OCI-LY7 (cell line): ENCODE measurements around the gene EGFR. TPM values are rescaled to one million over a fixed set of nuclear protein-coding genes. Genes with fewer than 3 reads are reported as not detected.

Experiments used
- BruUV-seq: library from RNA; stranded (reverse); fragments of 400-500 nt; replicated peaks from 2 replicates; lab custom pipeline; 2021; lab: Mats Ljungman, UMichigan
- CTCF ChIA-PET: fragments of 300-600 bp; sonication (Branson Sonifier 250); formaldehyde crosslinking; loops from one replicate; lab custom pipeline; 2022; ENCODE audit warnings: antibody characterized with exemption; ENCODE audit not compliant: unreplicated experiment; lab: Charles Lee
- POLR2A ChIA-PET: fragments of 300-600 bp; sonication (Branson Sonifier 250); formaldehyde crosslinking; loops from one replicate; lab custom pipeline; 2022; ENCODE audit warnings: antibody characterized with exemption; lab: Charles Lee
- DNase-seq: peaks from one replicate; pipeline ENCODE4 v3.0.0-alpha.2; 2015; ENCODE audit warnings: low spot score
- H2AFZ ChIP-seq: fragments of 200-600 bp; sonication (generic), shearing (Covaris generic); 2 replicates; pipeline ENCODE4 v1.6.1; 2014; ENCODE audit warnings: mild to moderate bottlenecking, antibody characterized with exemption, low read length, moderate library complexity
- H3K27ac ChIP-seq: fragments of 200-600 bp; sonication (generic); 2 replicates; pipeline ENCODE4 v1.5.1; 2014; ENCODE audit warnings: mixed run types, low read depth, mild to moderate bottlenecking, moderate library complexity, low read length, inconsistent platforms; ENCODE audit not compliant: poor library complexity, severe bottlenecking
- H3K36me3 ChIP-seq: fragments of 200-600 bp; sonication (generic); 2 replicates; pipeline ENCODE4 v1.6.1; 2014; ENCODE audit warnings: mild to moderate bottlenecking, antibody characterized with exemption, low read length, moderate library complexity, mixed read lengths; ENCODE audit not compliant: insufficient read depth
- H3K4me1 ChIP-seq: fragments of 200-600 bp; sonication (generic); 2 replicates; pipeline ENCODE4 v1.5.1; 2014; ENCODE audit warnings: mild to moderate bottlenecking, low read length; ENCODE audit not compliant: insufficient read depth, poor library complexity, severe bottlenecking
- H3K4me2 ChIP-seq: fragments of 200-600 bp; sonication (generic); 2 replicates; pipeline ENCODE4 v1.6.1; 2014; ENCODE audit warnings: mild to moderate bottlenecking, low read length
- H3K4me3 ChIP-seq: fragments of 200-600 bp; sonication (generic); 2 replicates; pipeline ENCODE4 v1.5.1; 2014; ENCODE audit warnings: mild to moderate bottlenecking, low read depth, low read length; ENCODE audit not compliant: poor library complexity, severe bottlenecking
- H3K79me2 ChIP-seq: fragments of 200-600 bp; sonication (generic); 2 replicates; pipeline ENCODE4 v1.6.1; 2016; ENCODE audit warnings: low read depth, mild to moderate bottlenecking, low read length, moderate library complexity, mixed read lengths; ENCODE audit not compliant: insufficient read depth
- H3K9me2 ChIP-seq: fragments of 200-600 bp; sonication (generic); 2 replicates; pipeline ENCODE4 v1.6.1; 2016; ENCODE audit warnings: mild to moderate bottlenecking, low read length, mixed read lengths; ENCODE audit not compliant: insufficient read depth
- H3K9me3 ChIP-seq: fragments of 200-600 bp; sonication (generic); 2 replicates; pipeline ENCODE4 v1.6.1; 2014; ENCODE audit warnings: mild to moderate bottlenecking, mixed run types, low read length, mixed read lengths
- H4K20me1 ChIP-seq: fragments of 200-600 bp; sonication (generic); 2 replicates; pipeline ENCODE4 v1.6.1; 2014; ENCODE audit warnings: mild to moderate bottlenecking, antibody characterized with exemption, low read length, moderate library complexity, mixed read lengths; ENCODE audit not compliant: insufficient read depth
- CTCF ChIP-seq: fragments of 200-600 bp; sonication (generic); conservative IDR thresholded peaks from 2 replicates; pipeline ENCODE4 v1.5.1; 2014; ENCODE audit warnings: mild to moderate bottlenecking, antibody characterized with exemption, low read length, moderate library complexity, mixed read lengths
- EZH2phosphoT487 ChIP-seq: fragments of 200-600 bp; sonication (generic); IDR thresholded peaks from 2 replicates; pipeline ENCODE4 v1.6.1; 2018; ENCODE audit warnings: low read depth, borderline replicate concordance, mild to moderate bottlenecking, mixed run types, antibody characterized with exemption, low read length, moderate library complexity, mixed read lengths
- intact Hi-C: fragments of 100-400 bp; cut with micrococcal nuclease; formaldehyde crosslinking; loops from one replicate; pipeline ENCODE4 v1.10.0; 2022; ENCODE audit not compliant: unreplicated experiment
- total RNA-seq, 2 experiments: library from RNA; depleted of rRNA in 1 of 2; stranded (reverse); fragments of >200 nt in 1 of 2; shearing (Covaris generic) in 1 of 2; gene quantifications; 2 replicates each; pipeline ENCODE4 v1.2.3, GENCODE V29; 2014 to 2022

The EGFR gene
- total RNA-seq, 2 experiments from 2014 or later, result 0.27 TPM; not detected in 1

GRCh38 chr7:55180963-55181542, 162.2 kb downstream of the EGFR start:
- TF ChIP-seq CTCF (no peak), EZH2phosphoT487 (no peak)
- H3K36me3 ChIP-seq, result no peaks in the 10 kb centered on the region
- H2AFZ ChIP-seq, result no peak overlapping the region
- no peaks in the 10 kb centered on the region for H4K20me1 ChIP-seq
- ChIA-PET CTCF (no interaction called here), POLR2A (no interaction called here)
- DNase-seq, result no peak
- H3K9me2 ChIP-seq, result no peaks in the 10 kb centered on the region
- intact Hi-C loops, result no loop called here
- H3K9me3 ChIP-seq, result no peaks in the 10 kb centered on the region
- no peaks in the 10 kb centered on the region for H3K79me2 ChIP-seq
- H3K4me1 ChIP-seq, result no peaks in the 10 kb centered on the region
- H3K4me3 ChIP-seq, result no peak overlapping the region
- no peak overlapping the region for H3K27ac ChIP-seq
- BruUV-seq, result no TSS peak
- H3K4me2 ChIP-seq, result no peak overlapping the region

- Histone ChIP-seq H3K4me1 (no peaks in the 10 kb centered on the region), H3K27ac (no peak overlapping the region), H4K20me1 (no peaks in the 10 kb centered on the region; the same call in 1 of the 2 replicates), H2AFZ (no peak overlapping the region), H3K4me2 (no peak overlapping the region), H3K36me3 (no peaks in the 10 kb centered on the region), H3K4me3 (no peak overlapping the region), H3K79me2 (no peaks in the 10 kb centered on the region), H3K9me3 (no peaks in the 10 kb centered on the region), H3K9me2 (no peaks in the 10 kb centered on the region)
- ChIA-PET POLR2A (no interaction called here), CTCF (no interaction called here)
- BruUV-seq, result no TSS peak
- DNase-seq, result no peak
- intact Hi-C loops, result no loop called here
- TF ChIP-seq CTCF, result no peak
- TF ChIP-seq EZH2phosphoT487, result no peak
These were observed 162.9 kb downstream of the EGFR start for GRCh38 chr7:55181762-55182161.

GRCh38 chr7:55183897-55184296, 165.1 kb downstream of the EGFR start:
- H3K79me2 ChIP-seq, result no peaks in the 10 kb centered on the region
- no peaks in the 10 kb centered on the region; the same call in 1 of the 2 replicates for H4K20me1 ChIP-seq
- no TSS peak for BruUV-seq
- ChIA-PET CTCF (no interaction called here), POLR2A (no interaction called here)
- no peaks in the 10 kb centered on the region for H3K4me1 ChIP-seq
- H3K9me3 ChIP-seq, result no peaks in the 10 kb centered on the region
- no peak overlapping the region for H2AFZ ChIP-seq
- no peaks in the 10 kb centered on the region for H3K9me2 ChIP-seq
- no peak overlapping the region for H3K4me2 ChIP-seq
- no peaks in the 10 kb centered on the region for H3K36me3 ChIP-seq
- DNase-seq, result no peak
- TF ChIP-seq CTCF (no peak), EZH2phosphoT487 (no peak)
- no peak overlapping the region for H3K4me3 ChIP-seq
- intact Hi-C loops, result no loop called here
- H3K27ac ChIP-seq, result no peak overlapping the region
